GM18511 (cell line): ENCODE results near the gene AHNAK.
"Not testable (repeated sequence)": the region's sequence is repeated elsewhere in the genome, so short reads cannot be mapped to it uniquely, and the experiment has no call there.

Experiments used
- ATAC-seq: cut with Tn5 transposase; IDR thresholded peaks from one replicate; pipeline ENCODE4 v1.9.1; 2021; ENCODE audit warnings: mild to moderate bottlenecking, moderate library complexity; ENCODE audit not compliant: unreplicated experiment

The AHNAK gene

GRCh38 chr11:62391642-62392425 is 154.8 kb downstream of the AHNAK start:
- no peak for ATAC-seq

DNA sequence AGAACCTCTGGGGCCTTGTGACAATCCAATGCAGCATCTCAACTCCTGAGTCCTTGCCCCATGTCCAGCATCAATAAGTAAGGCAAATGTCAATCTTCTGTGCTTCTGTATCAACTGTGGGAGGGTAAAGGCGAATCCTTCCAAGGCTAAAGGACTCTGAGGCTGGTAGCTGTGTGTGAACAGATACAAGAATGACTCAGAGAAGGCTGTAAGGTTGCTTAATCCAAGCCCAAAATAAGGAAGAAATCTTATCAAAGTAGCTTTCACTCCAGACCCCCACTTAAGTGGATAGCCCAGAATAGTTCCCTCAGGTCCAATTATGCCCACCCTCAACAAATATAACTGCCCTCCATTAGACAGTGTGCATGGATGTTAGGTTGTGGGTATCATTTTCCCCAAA is 155.9 kb downstream of the AHNAK start:
- no peak for ATAC-seq

DNA sequence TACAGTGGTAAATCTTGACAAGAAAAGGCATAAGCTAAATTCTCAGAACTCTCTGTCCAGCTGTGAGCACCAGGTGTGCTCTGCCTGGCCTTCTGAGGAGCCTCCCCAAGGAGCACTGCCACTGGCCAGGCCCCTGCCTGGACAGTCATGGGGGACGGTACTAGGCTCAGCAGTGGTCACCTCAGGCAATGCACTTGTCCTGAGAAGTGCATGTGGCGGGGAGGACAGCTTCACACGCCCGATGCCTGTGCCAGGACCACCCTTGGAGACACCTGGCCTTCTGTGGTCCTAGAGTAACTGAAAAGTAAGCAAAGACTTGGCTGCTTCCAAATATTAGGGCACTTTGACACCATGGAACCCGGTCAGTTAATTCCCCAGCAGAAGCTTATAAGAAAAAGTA is 156.4 kb downstream of the AHNAK start:
- no peak for ATAC-seq

GRCh38 chr11:62388999-62389398 is 157.6 kb downstream of the AHNAK start:
- ATAC-seq, result no peak

GRCh38 chr11:62387381-62387780 is 159.2 kb downstream of the AHNAK start:
- no peak for ATAC-seq

DNA sequence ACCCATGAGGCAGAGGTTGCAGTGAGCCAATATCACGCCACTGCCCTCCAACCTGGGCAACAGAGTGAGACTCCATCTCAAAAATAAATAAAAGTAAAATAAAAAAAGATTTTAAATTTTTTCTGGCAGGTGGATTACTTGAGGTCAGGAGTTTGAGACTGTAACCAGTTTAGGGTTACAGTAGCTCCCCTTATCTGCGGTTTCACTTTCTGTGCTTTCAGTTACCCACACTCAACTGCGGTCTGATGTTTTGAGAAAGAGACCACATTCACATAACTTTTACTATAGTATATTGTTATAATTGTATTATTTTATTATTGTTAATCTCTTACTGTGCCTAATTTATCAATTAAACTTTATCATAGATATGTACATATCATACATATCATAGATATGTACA is 160.5 kb downstream of the AHNAK start:
- ATAC-seq, result not testable (repeated sequence)

GRCh38 chr11:62383822-62384221 is 162.8 kb downstream of the AHNAK start:
- ATAC-seq, result no peak
